SK-N-SH treated with all-trans-retinoic acid at 6 μM for 48 hours (cell line): ENCODE results near the gene TNS2.

Experiments
- BACH2 ChIP-seq: fragments of 250-450 bp; sonication (Bioruptor Pico); IDR thresholded peaks from 2 replicates; pipeline ENCODE4 v1.9.0; 2021; ENCODE audit warnings: mild to moderate bottlenecking, borderline replicate concordance
- CSDC2 ChIP-seq: fragments of 250-450 bp; sonication (Bioruptor Pico); IDR thresholded peaks from 2 replicates; pipeline ENCODE4 v1.5.0; 2020; ENCODE audit warnings: mild to moderate bottlenecking, moderate library complexity
- ZFP3 ChIP-seq: fragments of 250-450 bp; sonication (Bioruptor Pico); IDR thresholded peaks from 2 replicates; pipeline ENCODE4 v1.5.0; 2020; ENCODE audit warnings: mild to moderate bottlenecking, moderate library complexity
- ZNF8 ChIP-seq: fragments of 450-650 bp; formaldehyde crosslinking; IDR thresholded peaks from 2 replicates; pipeline ENCODE4 v1.5.0; 2020; ENCODE audit warnings: mild to moderate bottlenecking, moderate library complexity
- TF ChIP-seq, protein P1 (sequence below): fragments of 250-450 bp; sonication (Bioruptor Pico); IDR thresholded peaks from 2 replicates; pipeline ENCODE4 v1.5.0; 2020; ENCODE audit warnings: mild to moderate bottlenecking, moderate library complexity
- TF ChIP-seq, protein P2 (sequence below): fragments of 250-450 bp; sonication (Bioruptor Pico); IDR thresholded peaks from 2 replicates; pipeline ENCODE4 v1.5.1; 2020; ENCODE audit warnings: low read depth, mild to moderate bottlenecking, moderate library complexity
- TF ChIP-seq, protein P3 (sequence below): fragments of 250-450 bp; sonication (Bioruptor Pico); IDR thresholded peaks from 2 replicates; pipeline ENCODE4 v1.8.0; 2021; ENCODE audit warnings: low read depth, mild to moderate bottlenecking, moderate library complexity, borderline replicate concordance

DNA sequence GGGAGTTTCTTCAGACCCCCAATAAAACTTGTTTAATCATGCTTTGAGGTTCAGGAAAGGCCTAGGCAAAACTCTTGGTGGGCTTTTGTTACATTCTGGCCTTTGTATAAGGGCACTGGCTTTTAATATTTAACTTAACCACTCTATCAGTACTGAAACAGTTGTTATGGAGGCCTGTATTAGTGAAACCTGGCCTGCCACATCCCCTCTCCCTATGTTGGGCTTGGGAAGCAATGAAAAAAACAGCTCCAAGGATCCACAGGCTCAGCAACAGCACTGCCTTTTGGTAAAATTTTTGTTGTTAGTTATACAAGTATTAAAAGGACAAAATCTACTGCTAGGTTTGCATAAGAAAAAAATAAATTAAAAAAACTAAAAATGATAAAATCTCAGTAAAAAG is 64.1 kb downstream of the TNS2 start:
- no peak for TF ChIP-seq CSDC2 (CRISPR knock-in tag)
- no peak for TF ChIP-seq ZNF8
- TF ChIP-seq BACH2 (CRISPR knock-in tag): no peak
- TF ChIP-seq ZFP3 (CRISPR knock-in tag): no peak
- TF ChIP-seq, protein P1, sequence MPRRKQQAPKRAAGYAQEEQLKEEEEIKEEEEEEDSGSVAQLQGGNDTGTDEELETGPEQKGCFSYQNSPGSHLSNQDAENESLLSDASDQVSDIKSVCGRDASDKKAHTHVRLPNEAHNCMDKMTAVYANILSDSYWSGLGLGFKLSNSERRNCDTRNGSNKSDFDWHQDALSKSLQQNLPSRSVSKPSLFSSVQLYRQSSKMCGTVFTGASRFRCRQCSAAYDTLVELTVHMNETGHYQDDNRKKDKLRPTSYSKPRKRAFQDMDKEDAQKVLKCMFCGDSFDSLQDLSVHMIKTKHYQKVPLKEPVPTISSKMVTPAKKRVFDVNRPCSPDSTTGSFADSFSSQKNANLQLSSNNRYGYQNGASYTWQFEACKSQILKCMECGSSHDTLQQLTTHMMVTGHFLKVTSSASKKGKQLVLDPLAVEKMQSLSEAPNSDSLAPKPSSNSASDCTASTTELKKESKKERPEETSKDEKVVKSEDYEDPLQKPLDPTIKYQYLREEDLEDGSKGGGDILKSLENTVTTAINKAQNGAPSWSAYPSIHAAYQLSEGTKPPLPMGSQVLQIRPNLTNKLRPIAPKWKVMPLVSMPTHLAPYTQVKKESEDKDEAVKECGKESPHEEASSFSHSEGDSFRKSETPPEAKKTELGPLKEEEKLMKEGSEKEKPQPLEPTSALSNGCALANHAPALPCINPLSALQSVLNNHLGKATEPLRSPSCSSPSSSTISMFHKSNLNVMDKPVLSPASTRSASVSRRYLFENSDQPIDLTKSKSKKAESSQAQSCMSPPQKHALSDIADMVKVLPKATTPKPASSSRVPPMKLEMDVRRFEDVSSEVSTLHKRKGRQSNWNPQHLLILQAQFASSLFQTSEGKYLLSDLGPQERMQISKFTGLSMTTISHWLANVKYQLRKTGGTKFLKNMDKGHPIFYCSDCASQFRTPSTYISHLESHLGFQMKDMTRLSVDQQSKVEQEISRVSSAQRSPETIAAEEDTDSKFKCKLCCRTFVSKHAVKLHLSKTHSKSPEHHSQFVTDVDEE: no peak
- TF ChIP-seq, protein P2, sequence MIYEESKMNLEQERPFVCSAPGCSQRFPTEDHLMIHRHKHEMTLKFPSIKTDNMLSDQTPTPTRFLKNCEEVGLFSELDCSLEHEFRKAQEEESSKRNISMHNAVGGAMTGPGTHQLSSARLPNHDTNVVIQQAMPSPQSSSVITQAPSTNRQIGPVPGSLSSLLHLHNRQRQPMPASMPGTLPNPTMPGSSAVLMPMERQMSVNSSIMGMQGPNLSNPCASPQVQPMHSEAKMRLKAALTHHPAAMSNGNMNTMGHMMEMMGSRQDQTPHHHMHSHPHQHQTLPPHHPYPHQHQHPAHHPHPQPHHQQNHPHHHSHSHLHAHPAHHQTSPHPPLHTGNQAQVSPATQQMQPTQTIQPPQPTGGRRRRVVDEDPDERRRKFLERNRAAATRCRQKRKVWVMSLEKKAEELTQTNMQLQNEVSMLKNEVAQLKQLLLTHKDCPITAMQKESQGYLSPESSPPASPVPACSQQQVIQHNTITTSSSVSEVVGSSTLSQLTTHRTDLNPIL (CRISPR knock-in tag): no peak
- TF ChIP-seq, protein P3, sequence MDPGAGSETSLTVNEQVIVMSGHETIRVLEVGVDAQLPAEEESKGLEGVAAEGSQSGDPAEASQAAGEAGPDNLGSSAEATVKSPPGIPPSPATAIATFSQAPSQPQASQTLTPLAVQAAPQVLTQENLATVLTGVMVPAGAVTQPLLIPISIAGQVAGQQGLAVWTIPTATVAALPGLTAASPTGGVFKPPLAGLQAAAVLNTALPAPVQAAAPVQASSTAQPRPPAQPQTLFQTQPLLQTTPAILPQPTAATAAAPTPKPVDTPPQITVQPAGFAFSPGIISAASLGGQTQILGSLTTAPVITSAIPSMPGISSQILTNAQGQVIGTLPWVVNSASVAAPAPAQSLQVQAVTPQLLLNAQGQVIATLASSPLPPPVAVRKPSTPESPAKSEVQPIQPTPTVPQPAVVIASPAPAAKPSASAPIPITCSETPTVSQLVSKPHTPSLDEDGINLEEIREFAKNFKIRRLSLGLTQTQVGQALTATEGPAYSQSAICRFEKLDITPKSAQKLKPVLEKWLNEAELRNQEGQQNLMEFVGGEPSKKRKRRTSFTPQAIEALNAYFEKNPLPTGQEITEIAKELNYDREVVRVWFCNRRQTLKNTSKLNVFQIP (CRISPR knock-in tag): no peak
